Endothelial cell of umbilical vein (primary cell): ENCODE data around the gene ATP6AP2. TPM values are rescaled to one million over a fixed set of nuclear protein-coding genes. Genes with fewer than 3 reads are reported as not detected.

ENCODE experiments used
- polyA plus RNA-seq, 4 experiments: library from polyadenylated mRNA; depleted of rRNA in 3 of 4; stranded (reverse) in 3 of 4; unstranded in 1 of 4; fragments of >200 nt; gene quantifications; 2 replicates each; pipeline versions ENCODE4 v1.2.1 to v1.2.3, GENCODE V29; 2011 to 2012; ENCODE audit warnings: missing spikeins in 1 of 4
- small RNA-seq: library from RNA; depleted of rRNA; stranded (forward); fragments of <200 nt; gene quantifications from one replicate; pipeline ENCODE3, GENCODE V24; 2012; ENCODE audit warnings: low replicate concordance, low read depth; ENCODE audit not compliant: insufficient read depth, insufficient read length
- total RNA-seq: library from RNA; stranded (reverse); gene quantifications from 2 replicates; pipeline ENCODE4 v1.2.3, GENCODE V29; 2021

The ATP6AP2 gene
- total and polyA plus RNA-seq, 2 donors (not counting 3 experiments of a cell fraction or from before 2014, with no cell fraction given) = 84.6 to 95.9 TPM

Small RNA genes lying within 50 kb of the gene (small RNA-seq; reads per million reads assigned to genes)
- gene RNU7-164P = not detected

Other genes starting within 250 kb of the ATP6AP2 start
- not detected in 2 replicates for gene MPC1L, start 42.5 kb downstream of the ATP6AP2 start, total RNA-seq
- 0.19 TPM in 1 of 2 replicates, not detected in the other for gene MPC1L, start 42.5 kb downstream of the ATP6AP2 start, polyA plus RNA-seq
- 12.1 and 12.4 TPM in 2 replicates for gene CXorf38, start 66.6 kb downstream of the ATP6AP2 start, total RNA-seq
- gene CXorf38, start 66.6 kb downstream of the ATP6AP2 start, polyA plus RNA-seq = 5.2 and 5.9 TPM in 2 replicates
- gene MED14, start 154.6 kb downstream of the ATP6AP2 start, total RNA-seq = 55.8 and 56.4 TPM in 2 replicates
- gene MED14, start 154.6 kb downstream of the ATP6AP2 start, polyA plus RNA-seq = 21.2 and 25.6 TPM in 2 replicates